Measurements from ENCODE around the gene LPCAT1.

DNA sequence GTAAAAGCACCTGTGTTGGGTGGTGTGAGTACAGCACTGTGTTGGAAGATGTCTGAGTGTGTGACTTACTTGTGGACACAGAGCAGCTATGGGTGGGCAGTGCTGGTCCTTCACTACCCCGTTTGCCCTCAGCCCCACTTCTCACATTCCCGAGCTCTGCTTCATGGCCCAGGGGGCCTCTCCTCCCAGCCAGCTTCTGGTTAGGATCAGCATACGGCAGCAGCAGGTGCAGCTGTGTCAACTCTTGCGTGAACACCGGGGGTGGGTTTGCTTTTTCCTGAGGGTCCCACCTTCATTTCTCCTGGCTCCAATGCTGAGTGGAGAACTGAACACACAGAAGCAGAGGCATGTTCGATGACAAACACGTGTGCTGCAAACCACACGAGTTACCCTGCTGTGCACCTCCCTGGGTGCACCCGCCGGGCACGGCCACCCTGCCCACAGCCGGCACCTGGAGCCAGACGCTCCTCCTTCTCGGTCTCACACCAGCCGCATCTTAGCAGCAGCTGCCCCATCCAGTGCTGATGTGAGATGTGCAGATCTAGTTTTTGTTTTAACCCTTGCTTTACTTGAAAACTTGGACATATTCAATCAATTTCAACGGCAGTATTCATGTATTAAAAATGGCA is 63.6 kb downstream of the LPCAT1 start:
- TF ChIP-seq, protein P1, sequence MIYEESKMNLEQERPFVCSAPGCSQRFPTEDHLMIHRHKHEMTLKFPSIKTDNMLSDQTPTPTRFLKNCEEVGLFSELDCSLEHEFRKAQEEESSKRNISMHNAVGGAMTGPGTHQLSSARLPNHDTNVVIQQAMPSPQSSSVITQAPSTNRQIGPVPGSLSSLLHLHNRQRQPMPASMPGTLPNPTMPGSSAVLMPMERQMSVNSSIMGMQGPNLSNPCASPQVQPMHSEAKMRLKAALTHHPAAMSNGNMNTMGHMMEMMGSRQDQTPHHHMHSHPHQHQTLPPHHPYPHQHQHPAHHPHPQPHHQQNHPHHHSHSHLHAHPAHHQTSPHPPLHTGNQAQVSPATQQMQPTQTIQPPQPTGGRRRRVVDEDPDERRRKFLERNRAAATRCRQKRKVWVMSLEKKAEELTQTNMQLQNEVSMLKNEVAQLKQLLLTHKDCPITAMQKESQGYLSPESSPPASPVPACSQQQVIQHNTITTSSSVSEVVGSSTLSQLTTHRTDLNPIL (CRISPR knock-in tag; IDR thresholded peaks at IDR 0.05; ENCODE audit: low read depth), result no peak
- TF ChIP-seq, protein P2, sequence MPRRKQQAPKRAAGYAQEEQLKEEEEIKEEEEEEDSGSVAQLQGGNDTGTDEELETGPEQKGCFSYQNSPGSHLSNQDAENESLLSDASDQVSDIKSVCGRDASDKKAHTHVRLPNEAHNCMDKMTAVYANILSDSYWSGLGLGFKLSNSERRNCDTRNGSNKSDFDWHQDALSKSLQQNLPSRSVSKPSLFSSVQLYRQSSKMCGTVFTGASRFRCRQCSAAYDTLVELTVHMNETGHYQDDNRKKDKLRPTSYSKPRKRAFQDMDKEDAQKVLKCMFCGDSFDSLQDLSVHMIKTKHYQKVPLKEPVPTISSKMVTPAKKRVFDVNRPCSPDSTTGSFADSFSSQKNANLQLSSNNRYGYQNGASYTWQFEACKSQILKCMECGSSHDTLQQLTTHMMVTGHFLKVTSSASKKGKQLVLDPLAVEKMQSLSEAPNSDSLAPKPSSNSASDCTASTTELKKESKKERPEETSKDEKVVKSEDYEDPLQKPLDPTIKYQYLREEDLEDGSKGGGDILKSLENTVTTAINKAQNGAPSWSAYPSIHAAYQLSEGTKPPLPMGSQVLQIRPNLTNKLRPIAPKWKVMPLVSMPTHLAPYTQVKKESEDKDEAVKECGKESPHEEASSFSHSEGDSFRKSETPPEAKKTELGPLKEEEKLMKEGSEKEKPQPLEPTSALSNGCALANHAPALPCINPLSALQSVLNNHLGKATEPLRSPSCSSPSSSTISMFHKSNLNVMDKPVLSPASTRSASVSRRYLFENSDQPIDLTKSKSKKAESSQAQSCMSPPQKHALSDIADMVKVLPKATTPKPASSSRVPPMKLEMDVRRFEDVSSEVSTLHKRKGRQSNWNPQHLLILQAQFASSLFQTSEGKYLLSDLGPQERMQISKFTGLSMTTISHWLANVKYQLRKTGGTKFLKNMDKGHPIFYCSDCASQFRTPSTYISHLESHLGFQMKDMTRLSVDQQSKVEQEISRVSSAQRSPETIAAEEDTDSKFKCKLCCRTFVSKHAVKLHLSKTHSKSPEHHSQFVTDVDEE (CRISPR knock-in tag; IDR thresholded peaks at IDR 0.05), result no peak
- TF ChIP-seq ZFP30 (CRISPR knock-in tag; IDR thresholded peaks at IDR 0.05) (no peak), ESRRG (CRISPR knock-in tag; IDR thresholded peaks at IDR 0.05) (no peak)
